ENCODE data around the gene SERBP1. TPM values are rescaled to one million over a fixed set of nuclear protein-coding genes. Genes with fewer than 3 reads are reported as not detected.
A peak's percentile ranks its signal among the peaks of the same experiment; 100 is the strongest.

Gene SERBP1
- total and polyA plus RNA-seq, 2 of the 8 experiments (the other 6 are each of a cell fraction or from before 2014, with no cell fraction given): 229 to 536 TPM

- peak; percentile 88 for TF ChIP-seq CHD7 (IDR thresholded peaks at IDR 0.05; ENCODE audit: insufficient replicate concordance, low read length)
These were observed 28.5 kb upstream of the SERBP1 start (continued) for GRCh38 chr1:67458663-67459062.
